SK-N-SH (cell line): ENCODE data around the gene OR2T11. TPM values are rescaled to one million over a fixed set of nuclear protein-coding genes. Genes with fewer than 3 reads are reported as not detected.
"Not testable (repeated sequence)": the region's sequence is repeated elsewhere in the genome, so short reads cannot be mapped to it uniquely, and the experiment has no call there.

ENCODE experiments used
- CTCF ChIA-PET: fragments of 300-600, 350-600 bp; formaldehyde crosslinking; extraction: SDS; loops from one replicate; lab custom pipeline; 2021; lab: Yijun Ruan, JAX
- POLR2A ChIA-PET: fragments of 350-600 bp; sonication (Branson Sonifier 250); formaldehyde crosslinking; extraction: SDS; loops from one replicate; lab custom pipeline; 2020; ENCODE audit warnings: antibody characterized with exemption, inconsistent platforms; lab: Yijun Ruan, JAX
- DNase-seq: peaks from one replicate; pipeline ENCODE4 v3.0.0; 2012
- H2AFZ ChIP-seq: fragments of 200-600 bp; sonication (generic); 2 replicates; pipeline ENCODE4 v1.8.1; 2016; ENCODE audit warnings: antibody characterized with exemption, mild to moderate bottlenecking, low read depth
- H3F3A ChIP-seq: fragments of 200-600 bp; sonication (generic); replicated peaks from 2 replicates; pipeline ENCODE3; 2016; ENCODE audit warnings: antibody characterized with exemption, mild to moderate bottlenecking; ENCODE audit not compliant: insufficient read depth
- H3K27ac ChIP-seq, 2 experiments: fragments of 200-500 bp in 1 of 2; fragments of 200-600 bp in 1 of 2; sonication (Bioruptor generic) in 1 of 2; sonication (generic), shearing (Covaris generic) in 1 of 2; 2 replicates each; pipeline versions ENCODE4 v1.5.1 to v1.6.1; 2014 to 2016; ENCODE audit warnings: low read depth in 2 of 2, inconsistent platforms in 1 of 2, low read length in 1 of 2, mild to moderate bottlenecking in 1 of 2, mixed read lengths in 1 of 2
- H3K27me3 ChIP-seq: fragments of 200-600 bp; sonication (generic), shearing (Covaris generic); 2 replicates; pipeline ENCODE4 v1.6.1; 2016; ENCODE audit warnings: mixed run types; ENCODE audit not compliant: insufficient read depth
- H3K36me3 ChIP-seq, 2 experiments: fragments of 200-500 bp in 1 of 2; fragments of 200-600 bp in 1 of 2; sonication (Bioruptor generic) in 1 of 2; sonication (generic) in 1 of 2; replicated peaks in 1 of 2; 2 replicates each; pipeline versions ENCODE3 to v1.5.1; 2014 to 2016; ENCODE audit warnings: low read length in 1 of 2, mild to moderate bottlenecking in 1 of 2; ENCODE audit not compliant: insufficient read depth in 2 of 2, control insufficient read depth in 1 of 2
- H3K4me1 ChIP-seq, 2 experiments: fragments of 200-500 bp in 1 of 2; fragments of 200-600 bp in 1 of 2; sonication (Bioruptor generic) in 1 of 2; sonication (generic), shearing (Covaris generic) in 1 of 2; 2 replicates each; pipeline versions ENCODE4 v1.5.1 to v1.6.1; 2014 to 2016; ENCODE audit warnings: low read depth in 1 of 2, low read length in 1 of 2, mixed run types in 1 of 2; ENCODE audit not compliant: insufficient read depth in 2 of 2, control insufficient read depth in 1 of 2
- H3K4me2 ChIP-seq: fragments of 200-600 bp; sonication (generic), shearing (Covaris generic); 2 replicates; pipeline ENCODE4 v1.6.1; 2017; ENCODE audit warnings: mixed run types
- H3K4me3 ChIP-seq, 2 experiments: fragments of 200-500 bp in 1 of 2; fragments of 200-600 bp in 1 of 2; sonication (Bioruptor generic) in 1 of 2; sonication (generic), shearing (Covaris generic) in 1 of 2; 2 replicates each; pipeline versions ENCODE4 v1.5.1 to v1.8.1; 2014 to 2016; ENCODE audit warnings: low read depth in 2 of 2, inconsistent platforms in 1 of 2, low read length in 1 of 2, mild to moderate bottlenecking in 1 of 2, mixed read lengths in 1 of 2, moderate library complexity in 1 of 2
- H3K79me2 ChIP-seq: fragments of 200-600 bp; sonication (generic); 2 replicates; pipeline ENCODE4 v1.8.1; 2017; ENCODE audit warnings: mild to moderate bottlenecking; ENCODE audit not compliant: insufficient read depth
- H3K9ac ChIP-seq: fragments of 200-600 bp; sonication (generic); 2 replicates; pipeline ENCODE4 v1.6.1; 2017; ENCODE audit warnings: mixed run types
- H3K9me2 ChIP-seq: fragments of 200-600 bp; sonication (generic); 2 replicates; pipeline ENCODE4 v1.6.1; 2017; ENCODE audit warnings: mixed run types
- H3K9me3 ChIP-seq: fragments of 200-600 bp; sonication (generic); 2 replicates; pipeline ENCODE4 v1.6.1; 2017; ENCODE audit warnings: mixed run types, mild to moderate bottlenecking, moderate library complexity
- H4K20me1 ChIP-seq: fragments of 200-600 bp; sonication (generic); 2 replicates; pipeline ENCODE4 v1.6.1; 2017; ENCODE audit warnings: mild to moderate bottlenecking, mixed run types; ENCODE audit not compliant: insufficient read depth
- CTCF ChIP-seq: fragments of 200-600 bp; sonication (generic); IDR thresholded peaks from 2 replicates; pipeline ENCODE4 v1.6.1; 2017; ENCODE audit warnings: antibody characterized with exemption, mild to moderate bottlenecking, moderate library complexity
- FOXJ3 ChIP-seq: sonication (generic); formaldehyde crosslinking; IDR thresholded peaks from 2 replicates; pipeline ENCODE4 v1.5.1; 2020; ENCODE audit warnings: mild to moderate bottlenecking, missing genetic modification reagents
- GABPA ChIP-seq: IDR thresholded peaks from 2 replicates; pipeline ENCODE4 v1.4.0; 2012; ENCODE audit warnings: low read depth, mild to moderate bottlenecking
- GATA2 ChIP-seq: sonication (generic); formaldehyde crosslinking; IDR thresholded peaks from 2 replicates; pipeline ENCODE4 v1.5.0; 2020; ENCODE audit warnings: mild to moderate bottlenecking, missing genetic modification reagents
- IRF3 ChIP-seq: fragments of 150-350 bp; IDR thresholded peaks from 2 replicates; pipeline ENCODE4 v1.6.1; 2016; ENCODE audit warnings: mild to moderate bottlenecking, low read depth, low read length
- MEF2A ChIP-seq: IDR thresholded peaks from 2 replicates; pipeline ENCODE4 v1.4.0; 2012; ENCODE audit warnings: low read depth, borderline replicate concordance
- MXI1 ChIP-seq: IDR thresholded peaks from 2 replicates; pipeline ENCODE4 v1.6.1; 2012; ENCODE audit warnings: mild to moderate bottlenecking, low read depth, low read length, improper control_type of control experiment
- POLR2AphosphoS5 ChIP-seq: IDR thresholded peaks from 2 replicates; pipeline ENCODE4 v1.6.1; 2012; ENCODE audit warnings: low read depth, low read length
- RCOR1 ChIP-seq: fragments of 150-350 bp; IDR thresholded peaks from 2 replicates; pipeline ENCODE4 v1.6.1; 2017; ENCODE audit warnings: antibody characterized with exemption, low read length
- TCF12 ChIP-seq: IDR thresholded peaks from 2 replicates; pipeline ENCODE4 v1.4.0; 2012
- TEAD4 ChIP-seq: IDR thresholded peaks from 2 replicates; pipeline ENCODE4 v1.4.0; 2012; ENCODE audit warnings: mild to moderate bottlenecking, borderline replicate concordance; ENCODE audit not compliant: insufficient read depth
- USF2 ChIP-seq: fragments of 150-350 bp; IDR thresholded peaks from 2 replicates; pipeline ENCODE4 v1.6.1; 2017; ENCODE audit warnings: antibody characterized with exemption, low read length, low read depth, borderline replicate concordance
- WGBS: methylation state at CpG from one replicate; pipeline ENCODE4 v1.1.6; 2017; ENCODE audit warnings: low lambda C conversion rate; 5-methylcytosine and 5-hydroxymethylcytosine counted together
- polyA plus RNA-seq, 3 experiments: library from polyadenylated mRNA; depleted of rRNA; stranded (reverse); fragments of >200 nt; gene quantifications; 2 replicates each; pipeline ENCODE4 v1.2.3, GENCODE V29; 2012

Gene OR2T11
- polyA plus RNA-seq (2012; rRNA removed) = not detected in 2 replicates
- polyA plus RNA-seq (2012; cell fraction: cytosol; rRNA removed) = not detected in 2 replicates
- not detected in 2 replicates for polyA plus RNA-seq (2012; cell fraction: nucleus; rRNA removed)

GRCh38 chr1:248634991-248635390 is at the start of gene OR2T11:
Gene OR2T11, minus strand, starts transcription at chr1:248635091. Its CDS starts 7,963 bp downstream, at chr1:248627128.
- H2AFZ ChIP-seq, H3K4me3 ChIP-seq, DNase-seq, H3K9me3 ChIP-seq, H3K27me3 ChIP-seq, H3K9ac ChIP-seq, H3F3A ChIP-seq, CTCF ChIA-PET, H3K79me2 ChIP-seq, H3K27ac ChIP-seq, H4K20me1 ChIP-seq, H3K4me1 ChIP-seq, H3K4me2 ChIP-seq, H3K36me3 ChIP-seq, H3K9me2 ChIP-seq, POLR2A ChIA-PET: not testable (repeated sequence)
- WGBS = no CpG with 5 or more reads among the region's 2 CpGs

- ChIA-PET CTCF (interaction anchor here (1.3 kb wide), 1 partner anchor 22 kb away, joined by 4 read pairs; no protein-coding TSS in a partner anchor), POLR2A (no interaction called here)
- Histone ChIP-seq H3K27ac (no peak overlapping the region), H3K9me3 (no peaks in the 10 kb centered on the region), H2AFZ (no peak overlapping the region), H3K4me2 (no peak overlapping the region), H4K20me1 (no peaks in the 10 kb centered on the region), H3K27me3 (peaks cover 5% of the 10 kb centered on the region; the same call in 1 of the 2 replicates), H3K79me2 (no peaks in the 10 kb centered on the region), H3F3A (peaks cover 2% of the 10 kb centered on the region), H3K4me3 (no peak overlapping the region), H3K9me2 (no peaks in the 10 kb centered on the region), H3K36me3 (no peaks in the 10 kb centered on the region), H3K4me1 (no peaks in the 10 kb centered on the region), H3K9ac (no peak overlapping the region)
- WGBS = 0% methylated on average over 7 of the region's 8 CpGs
- no peak for DNase-seq
- TF ChIP-seq USF2 = no peak
- TF ChIP-seq TEAD4 = no peak
- no peak for TF ChIP-seq IRF3
- TF ChIP-seq FOXJ3 = no peak
- TF ChIP-seq MXI1 = no peak
- TF ChIP-seq POLR2AphosphoS5 = no peak
- TF ChIP-seq MEF2A = no peak
- no peak for TF ChIP-seq RCOR1
- no peak for TF ChIP-seq GABPA
- no peak for TF ChIP-seq TCF12
- no peak for TF ChIP-seq GATA2 (CRISPR knock-in tag)
- TF ChIP-seq CTCF = no peak
These were observed 46.8 kb upstream of the OR2T11 start for GRCh38 chr1:248681651-248682050.
